Measurements from ENCODE around the gene TRIM42.

Gene TRIM42

GRCh38 chr3:140736863-140737460 is 59.1 kb downstream of the TRIM42 start (continued):
- TF ChIP-seq TSHZ1 (tag by site-specific recombination; IDR thresholded peaks at IDR 0.05; ENCODE audit: borderline replicate concordance): no peak
- peak; percentile 57 for TF ChIP-seq SCRT1 (tag by site-specific recombination; IDR thresholded peaks at IDR 0.05; ENCODE audit: borderline replicate concordance)
- TF ChIP-seq ZNF404 (tag by site-specific recombination; IDR thresholded peaks at IDR 0.05): no peak
- TF ChIP-seq ZNF704 (tag by site-specific recombination; IDR thresholded peaks at IDR 0.05): no peak
- TF ChIP-seq ZNF776 (tag by site-specific recombination; IDR thresholded peaks at IDR 0.05; ENCODE audit: borderline replicate concordance): no peak
- TF ChIP-seq ZNF843 (tag by site-specific recombination; IDR thresholded peaks at IDR 0.05): no peak
- TF ChIP-seq ZNF658 (tag by site-specific recombination; IDR thresholded peaks at IDR 0.05): no peak
- TF ChIP-seq, protein P1, sequence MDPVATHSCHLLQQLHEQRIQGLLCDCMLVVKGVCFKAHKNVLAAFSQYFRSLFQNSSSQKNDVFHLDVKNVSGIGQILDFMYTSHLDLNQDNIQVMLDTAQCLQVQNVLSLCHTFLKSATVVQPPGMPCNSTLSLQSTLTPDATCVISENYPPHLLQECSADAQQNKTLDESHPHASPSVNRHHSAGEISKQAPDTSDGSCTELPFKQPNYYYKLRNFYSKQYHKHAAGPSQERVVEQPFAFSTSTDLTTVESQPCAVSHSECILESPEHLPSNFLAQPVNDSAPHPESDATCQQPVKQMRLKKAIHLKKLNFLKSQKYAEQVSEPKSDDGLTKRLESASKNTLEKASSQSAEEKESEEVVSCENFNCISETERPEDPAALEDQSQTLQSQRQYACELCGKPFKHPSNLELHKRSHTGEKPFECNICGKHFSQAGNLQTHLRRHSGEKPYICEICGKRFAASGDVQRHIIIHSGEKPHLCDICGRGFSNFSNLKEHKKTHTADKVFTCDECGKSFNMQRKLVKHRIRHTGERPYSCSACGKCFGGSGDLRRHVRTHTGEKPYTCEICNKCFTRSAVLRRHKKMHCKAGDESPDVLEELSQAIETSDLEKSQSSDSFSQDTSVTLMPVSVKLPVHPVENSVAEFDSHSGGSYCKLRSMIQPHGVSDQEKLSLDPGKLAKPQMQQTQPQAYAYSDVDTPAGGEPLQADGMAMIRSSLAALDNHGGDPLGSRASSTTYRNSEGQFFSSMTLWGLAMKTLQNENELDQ (tag by site-specific recombination; IDR thresholded peaks at IDR 0.05; ENCODE audit: low read depth): no peak
- TF ChIP-seq SCRT2 (tag by site-specific recombination; IDR thresholded peaks at IDR 0.05): peak; percentile 73
- TF ChIP-seq ZNF473 (tag by site-specific recombination; IDR thresholded peaks at IDR 0.05): no peak
- no peak for TF ChIP-seq GLI4 (tag by site-specific recombination; IDR thresholded peaks at IDR 0.05)

DNA sequence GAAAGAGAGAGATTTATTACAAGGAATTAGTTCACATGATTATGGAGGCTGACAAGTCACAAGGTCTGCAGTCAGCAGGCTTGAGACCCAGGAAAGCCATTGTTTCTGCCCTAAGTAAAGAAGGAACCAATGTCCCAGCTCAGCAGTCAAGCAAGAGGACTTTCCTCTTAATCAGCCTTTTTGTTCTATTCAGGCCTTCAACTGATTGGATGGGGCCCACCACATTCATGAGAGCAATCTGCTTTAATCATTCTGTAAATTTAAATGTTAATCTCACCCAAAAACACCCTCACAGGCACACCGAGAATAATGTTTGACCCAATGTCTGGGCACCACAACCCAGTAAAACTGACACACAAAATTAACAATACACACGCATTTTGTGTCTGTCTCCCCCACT is 64.3 kb downstream of the TRIM42 start:
- no peak overlapping the region for H3K4me3 ChIP-seq (ENCODE audit: low read depth, low read length)
- H3K27ac ChIP-seq (ENCODE audit: extremely low read depth, low read depth, low read length): no peak overlapping the region
- TF ChIP-seq ZNF654 (tag by site-specific recombination; IDR thresholded peaks at IDR 0.05; ENCODE audit: low read depth) (no peak), ZNF10 (tag by site-specific recombination; IDR thresholded peaks at IDR 0.05) (peak; percentile 82), ZNF311 (tag by site-specific recombination; IDR thresholded peaks at IDR 0.05; ENCODE audit: borderline replicate concordance) (no peak), KLF9 (tag by site-specific recombination; IDR thresholded peaks at IDR 0.05; ENCODE audit: low read depth) (no peak), ZNF155 (tag by site-specific recombination; IDR thresholded peaks at IDR 0.05) (no peak), ZBTB1 (tag by site-specific recombination; IDR thresholded peaks at IDR 0.05) (no peak)
- no peaks in the 10 kb centered on the region for H3K9me3 ChIP-seq (ENCODE audit: control insufficient read depth, insufficient read depth, low read depth, low read length)
- no peaks in the 10 kb centered on the region for H3K36me3 ChIP-seq (ENCODE audit: control insufficient read depth in 2 of 2, insufficient read depth in 1 of 2, low read length in 2 of 2)
- POLR2A ChIA-PET: no interaction called here
- CTCF ChIA-PET: no interaction called here
- no peaks in the 10 kb centered on the region for H3K4me1 ChIP-seq (ENCODE audit: control insufficient read depth, insufficient read depth, low read length)

DNA sequence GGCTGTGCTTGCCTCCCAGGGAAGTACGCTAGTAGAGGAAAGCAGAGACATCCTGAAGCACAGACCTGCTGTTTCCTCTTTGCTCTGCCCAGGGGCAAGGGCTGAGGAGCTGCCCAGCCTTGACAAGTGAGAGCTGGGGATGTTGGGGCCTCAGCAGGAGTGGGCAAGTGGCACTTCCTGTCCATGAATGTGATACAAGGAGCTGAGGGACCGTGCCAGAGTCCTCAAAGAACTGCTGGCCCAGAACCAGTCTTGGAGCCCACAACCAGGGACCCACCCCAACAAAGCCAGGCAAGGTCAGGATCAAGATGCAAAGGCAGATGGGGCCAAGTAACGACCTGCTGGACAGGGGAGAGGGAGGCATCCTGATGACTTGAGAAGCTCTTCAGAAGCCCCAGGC is 70.3 kb downstream of the TRIM42 start:
- H3K27ac ChIP-seq (ENCODE audit: extremely low read depth, low read depth, low read length): no peak overlapping the region
- no peak for TF ChIP-seq ZNF561 (tag by site-specific recombination; IDR thresholded peaks at IDR 0.05; ENCODE audit: borderline replicate concordance)
- no peak for TF ChIP-seq OVOL3 (tag by site-specific recombination; IDR thresholded peaks at IDR 0.05)
- H3K4me3 ChIP-seq (ENCODE audit: low read depth, low read length): no peak overlapping the region
- H3K4me1 ChIP-seq (ENCODE audit: control insufficient read depth, insufficient read depth, low read length): no peaks in the 10 kb centered on the region
- no peaks in the 10 kb centered on the region for H3K9me3 ChIP-seq (ENCODE audit: control insufficient read depth, insufficient read depth, low read depth, low read length)
- POLR2A ChIA-PET: no interaction called here
- H3K36me3 ChIP-seq (ENCODE audit: control insufficient read depth in 2 of 2, insufficient read depth in 1 of 2, low read length in 2 of 2): no peaks in the 10 kb centered on the region
- CTCF ChIA-PET: interaction anchor here (0.8 kb wide), 2 partner anchors 10 to 451 kb away, joined by 3 read pairs; no protein-coding TSS in a partner anchor
